Thoracic aorta (tissue), 2 donors: ENCODE measurements around the gene PCNX4. TPM values are rescaled to one million over a fixed set of nuclear protein-coding genes. Genes with fewer than 3 reads are reported as not detected.
A peak's percentile ranks its signal among the peaks of the same experiment; 100 is the strongest.

ENCODE experiments used
- ATAC-seq: fragments of 150-250 bp; one replicate; pipeline ENCODE4 v1.8.0; 2017; ENCODE audit warnings: low read depth; ENCODE audit not compliant: insufficient number of reproducible peaks, low FRiP score
- DNase-seq: peaks from one replicate; pipeline ENCODE4 v3.0.0-alpha.2; 2020; ENCODE audit warnings: low spot score
- H3K27ac ChIP-seq, 2 donors: fragments of 200-600 bp; sonication (generic); 1 replicate in 1 of 2; 2 replicates in 1 of 2; pipeline ENCODE4 v1.5.1; 2016; ENCODE audit warnings: mild to moderate bottlenecking in 2 of 2, moderate library complexity in 2 of 2
- H3K27me3 ChIP-seq: fragments of 200-600 bp; sonication (generic); replicated peaks from 2 replicates; pipeline ENCODE4 v1.6.0; 2016; ENCODE audit warnings: mild to moderate bottlenecking; ENCODE audit not compliant: insufficient read depth
- H3K36me3 ChIP-seq: fragments of 200-600 bp; sonication (generic); one replicate; pipeline ENCODE4 v1.5.1; 2016
- H3K4me1 ChIP-seq, 2 donors: fragments of 200-600 bp; sonication (generic); 1 replicate in 1 of 2; 2 replicates in 1 of 2; pipeline versions ENCODE4 v1.5.1 to v1.6.0; 2016; ENCODE audit warnings: low read depth in 2 of 2, mild to moderate bottlenecking in 1 of 2; ENCODE audit not compliant: control insufficient read depth in 1 of 2
- H3K4me3 ChIP-seq: fragments of 200-600 bp; sonication (generic); 2 replicates; pipeline ENCODE4 v1.5.1; 2016; ENCODE audit warnings: mild to moderate bottlenecking
- H3K9me3 ChIP-seq: fragments of 200-600 bp; sonication (generic); 2 replicates; pipeline ENCODE4 v1.5.1; 2016
- total RNA-seq, 2 donors: library from RNA; depleted of rRNA; stranded (reverse); fragments of >200 nt; gene quantifications; one replicate each; pipeline versions ENCODE4 v1.1.0 to v1.2.3, GENCODE V29; 2016
- TF ChIP-seq, protein P1 (sequence below): fragments of 200-600 bp; sonication (generic); IDR thresholded peaks from one replicate; pipeline ENCODE4 v1.5.1; 2019; ENCODE audit warnings: antibody characterized with exemption

The PCNX4 gene
- total RNA-seq, 2 donors from 2014 or later: 26.7 to 73.2 TPM

DNA sequence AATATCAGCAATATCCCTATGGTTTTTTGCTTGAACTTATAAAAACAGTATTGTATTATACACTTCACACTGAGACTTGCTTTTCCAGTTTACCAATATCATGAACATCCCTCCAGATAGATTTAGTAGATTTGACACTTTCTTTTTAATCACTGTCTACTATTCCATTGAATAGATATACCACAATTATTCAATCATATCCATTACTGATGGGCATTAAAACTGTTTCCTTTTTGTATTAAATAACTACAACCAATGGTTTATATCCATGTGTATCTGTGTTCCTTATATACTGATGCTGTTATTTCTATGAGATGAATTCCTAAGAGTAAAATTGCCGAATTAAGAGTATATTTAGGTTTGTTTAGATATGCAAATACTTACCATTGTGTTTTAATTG is 86.4 kb downstream of the PCNX4 start:
- H3K27me3 ChIP-seq: no peaks in the 10 kb centered on the region
- no peak for ATAC-seq
- TF ChIP-seq, protein P1, sequence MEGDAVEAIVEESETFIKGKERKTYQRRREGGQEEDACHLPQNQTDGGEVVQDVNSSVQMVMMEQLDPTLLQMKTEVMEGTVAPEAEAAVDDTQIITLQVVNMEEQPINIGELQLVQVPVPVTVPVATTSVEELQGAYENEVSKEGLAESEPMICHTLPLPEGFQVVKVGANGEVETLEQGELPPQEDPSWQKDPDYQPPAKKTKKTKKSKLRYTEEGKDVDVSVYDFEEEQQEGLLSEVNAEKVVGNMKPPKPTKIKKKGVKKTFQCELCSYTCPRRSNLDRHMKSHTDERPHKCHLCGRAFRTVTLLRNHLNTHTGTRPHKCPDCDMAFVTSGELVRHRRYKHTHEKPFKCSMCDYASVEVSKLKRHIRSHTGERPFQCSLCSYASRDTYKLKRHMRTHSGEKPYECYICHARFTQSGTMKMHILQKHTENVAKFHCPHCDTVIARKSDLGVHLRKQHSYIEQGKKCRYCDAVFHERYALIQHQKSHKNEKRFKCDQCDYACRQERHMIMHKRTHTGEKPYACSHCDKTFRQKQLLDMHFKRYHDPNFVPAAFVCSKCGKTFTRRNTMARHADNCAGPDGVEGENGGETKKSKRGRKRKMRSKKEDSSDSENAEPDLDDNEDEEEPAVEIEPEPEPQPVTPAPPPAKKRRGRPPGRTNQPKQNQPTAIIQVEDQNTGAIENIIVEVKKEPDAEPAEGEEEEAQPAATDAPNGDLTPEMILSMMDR: no peak
- no peaks in the 10 kb centered on the region for H3K9me3 ChIP-seq
- no peak overlapping the region for H3K27ac ChIP-seq
- H3K4me1 ChIP-seq: peaks cover 6 to 9% of the 10 kb centered on the region in 2 donors
- no peak for DNase-seq
- H3K4me3 ChIP-seq: no peak overlapping the region
- no peaks in the 10 kb centered on the region for H3K36me3 ChIP-seq

DNA sequence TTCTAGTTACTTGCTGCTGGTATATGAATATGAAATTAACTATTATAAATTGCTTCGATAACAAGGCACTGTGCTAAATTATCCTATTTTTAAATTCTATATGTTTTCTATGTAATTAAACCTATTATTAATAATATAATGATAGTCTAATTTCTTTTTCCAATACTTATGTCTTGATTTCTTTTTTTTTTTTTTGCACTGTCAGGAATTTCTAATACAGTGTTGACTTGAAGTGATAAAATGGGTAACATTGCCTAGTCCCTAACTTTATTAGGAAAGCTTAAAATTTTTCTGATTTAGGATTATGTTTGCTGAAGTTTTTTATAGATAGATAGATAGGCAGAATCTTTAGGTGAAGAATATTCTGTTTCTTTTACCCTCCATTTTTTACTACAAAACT is 87.1 kb downstream of the PCNX4 start:
- Histone ChIP-seq H3K4me3 (no peak overlapping the region), H3K27ac (no peak overlapping the region)
- TF ChIP-seq, protein P1: no peak

DNA sequence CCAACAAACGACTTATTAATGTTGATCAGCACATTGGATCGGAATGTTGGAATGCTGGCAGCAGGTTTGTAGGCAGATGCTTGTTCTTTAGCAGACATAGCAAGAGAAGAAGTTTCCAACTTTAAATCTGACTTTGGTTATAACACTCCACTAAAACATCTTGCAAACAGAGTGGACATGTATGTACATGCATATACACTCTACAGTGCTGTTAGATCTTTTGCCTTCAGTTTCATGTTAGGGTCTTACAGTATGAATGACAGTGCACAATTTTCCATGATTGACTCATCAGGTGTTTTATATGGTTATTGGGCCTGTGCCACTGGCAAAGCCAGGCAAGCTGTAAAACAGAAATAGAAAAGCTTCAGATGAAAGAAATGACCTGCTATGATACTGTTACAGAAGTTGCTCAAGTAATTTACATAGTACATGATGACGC is 87.7 kb downstream of the PCNX4 start:
- Histone ChIP-seq H3K27ac (no peak overlapping the region), H3K4me1 (peaks cover 6 to 15% of the 10 kb centered on the region in 2 donors), H3K27me3 (no peaks in the 10 kb centered on the region), H3K36me3 (no peaks in the 10 kb centered on the region), H3K9me3 (no peaks in the 10 kb centered on the region), H3K4me3 (no peak overlapping the region)
- DNase-seq: no peak
- ATAC-seq: no peak
- TF ChIP-seq, protein P1: no peak

More for the DNA sequence above, 87.1 kb downstream of the PCNX4 start:
- no peak for ATAC-seq
- DNase-seq: no peak
- H3K9me3 ChIP-seq: no peaks in the 10 kb centered on the region
- no peaks in the 10 kb centered on the region for H3K27me3 ChIP-seq
- no peaks in the 10 kb centered on the region for H3K36me3 ChIP-seq
- H3K4me1 ChIP-seq: peaks cover 6 to 12% of the 10 kb centered on the region in 2 donors

DNA sequence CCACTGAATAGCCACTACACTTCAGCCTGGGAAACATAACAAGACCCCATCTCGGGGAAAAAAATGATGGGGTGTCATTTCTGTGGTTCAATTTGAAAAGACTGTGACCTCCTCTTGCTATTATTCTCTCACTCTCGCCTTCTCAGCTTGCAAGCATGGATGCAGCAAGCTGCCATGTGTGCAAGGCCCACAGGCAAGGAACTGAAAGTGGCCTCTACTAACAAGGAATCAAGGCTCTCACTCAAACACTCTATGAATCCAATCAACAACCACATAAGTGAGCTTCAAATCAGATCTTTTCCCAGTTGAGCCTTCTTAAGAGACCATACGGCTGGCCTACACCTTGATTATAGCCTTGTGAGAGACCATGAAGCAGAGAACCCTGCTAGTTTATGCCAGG is 91.4 kb downstream of the PCNX4 start:
- Histone ChIP-seq H3K27ac (no peak overlapping the region), H3K27me3 (no peaks in the 10 kb centered on the region), H3K9me3 (no peaks in the 10 kb centered on the region), H3K4me3 (no peak overlapping the region), H3K4me1 (peaks cover 6 to 15% of the 10 kb centered on the region in 2 donors), H3K36me3 (no peaks in the 10 kb centered on the region)
- ATAC-seq (no peak), DNase-seq (no peak)
- TF ChIP-seq, protein P1: no peak

DNA sequence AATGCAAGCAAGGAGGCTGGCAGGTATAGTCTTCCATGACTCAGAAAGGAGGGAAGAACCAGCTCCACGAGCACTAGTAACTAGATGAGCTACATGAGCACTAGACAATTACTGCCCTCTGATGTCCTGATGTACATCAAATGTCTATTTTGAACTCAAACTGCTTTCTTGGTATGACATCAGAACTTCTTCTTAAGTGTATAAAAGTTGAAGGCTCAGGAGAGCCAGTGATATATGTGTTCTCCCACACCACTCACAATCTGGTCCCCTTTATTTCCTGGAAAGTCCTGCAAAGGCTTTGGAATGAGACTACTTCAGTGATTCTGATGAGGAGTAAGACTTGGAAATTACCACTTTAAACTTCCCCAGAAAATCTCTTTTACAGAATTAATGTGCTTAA is 92.0 kb downstream of the PCNX4 start:
- Histone ChIP-seq H3K27ac (peak overlapping the region in 1 of 2 donors; percentile 36), H3K27me3 (no peaks in the 10 kb centered on the region), H3K36me3 (no peaks in the 10 kb centered on the region), H3K4me3 (peak overlapping the region; percentile 72), H3K4me1 (peaks cover 6 to 15% of the 10 kb centered on the region in 2 donors), H3K9me3 (no peaks in the 10 kb centered on the region)
- DNase-seq: no peak
- TF ChIP-seq, protein P1: no peak
- no peak for ATAC-seq
